HCT116 (cell line): Measurements from ENCODE around the gene CREBBP. TPM values are rescaled to one million over a fixed set of nuclear protein-coding genes. Genes with fewer than 3 reads are reported as not detected.

Experiments used
- ATAC-seq: fragments of 200-7000 bp; cut with Tn5 transposase; 2 replicates; pipeline ENCODE4 v1.9.1; 2020; ENCODE audit warnings: mild to moderate bottlenecking, moderate library complexity
- BruUV-seq: library from RNA; stranded (reverse); fragments of 400-500 nt; replicated peaks from 2 replicates; lab custom pipeline; 2021; lab: Mats Ljungman, UMichigan
- CTCF ChIA-PET: fragments of 300-600 bp; sonication (Branson Sonifier 250); formaldehyde crosslinking; loops from one replicate; lab custom pipeline; 2021; ENCODE audit warnings: antibody characterized with exemption; lab: Charles Lee
- POLR2A ChIA-PET: fragments of 300-600, 350-600 bp; sonication (Branson Sonifier 250); formaldehyde crosslinking; loops from one replicate; lab custom pipeline; 2021; ENCODE audit warnings: antibody characterized with exemption; lab: Charles Lee
- RAD21 ChIA-PET, 2 experiments: fragments of 300-600 bp; sonication (Branson Sonifier 250); formaldehyde crosslinking; loops; one replicate each; lab custom pipeline; 2023; ENCODE audit warnings: low total read pairs in 2 of 2; ENCODE audit not compliant: uncharacterized antibody in 2 of 2, unreplicated experiment in 2 of 2, low non-redundant PET in 1 of 2; lab: Charles Lee
- DNase-seq: peaks from one replicate; pipeline ENCODE4 v3.0.0-alpha.2; 2010; ENCODE audit warnings: low read depth, low spot score
- H2AFZ ChIP-seq: fragments of 200-600 bp; shearing (Covaris generic), sonication (generic); 2 replicates; pipeline ENCODE4 v1.6.1; 2017; ENCODE audit warnings: low read depth, mixed run types, mixed read lengths, antibody characterized with exemption, low read length; ENCODE audit not compliant: poor library complexity, severe bottlenecking
- H3K27ac ChIP-seq: 2 replicates; pipeline ENCODE4 v1.5.1; 2012; ENCODE audit warnings: low read depth, low read length
- H3K27me3 ChIP-seq: fragments of 200-600 bp; sonication (generic); 2 replicates; pipeline ENCODE4 v1.6.1; 2016; ENCODE audit warnings: mixed run types, low read length, mixed read lengths; ENCODE audit not compliant: insufficient read depth
- H3K36me3 ChIP-seq, 2 experiments: fragments of 200-500 bp in 1 of 2; fragments of 200-600 bp in 1 of 2; sonication (Bioruptor generic) in 1 of 2; sonication (generic) in 1 of 2; 2 replicates each; pipeline versions ENCODE4 v1.5.1 to v1.6.1; 2014 to 2016; ENCODE audit warnings: low read length in 2 of 2, inconsistent platforms in 1 of 2, mixed read lengths in 1 of 2, mixed run types in 1 of 2; ENCODE audit not compliant: insufficient read depth in 2 of 2, control insufficient read depth in 1 of 2
- H3K4me1 ChIP-seq, 2 experiments: fragments of 200-600 bp in 1 of 2; sonication (generic) in 1 of 2; 2 replicates each; pipeline versions ENCODE4 v1.5.1 to v1.6.1; 2012 to 2017; ENCODE audit warnings: low read length in 2 of 2, inconsistent platforms in 1 of 2, mild to moderate bottlenecking in 1 of 2, mixed read lengths in 1 of 2, mixed run types in 1 of 2, moderate library complexity in 1 of 2; ENCODE audit not compliant: insufficient read depth in 2 of 2, control insufficient read depth in 1 of 2
- H3K4me2 ChIP-seq: fragments of 200-600 bp; sonication (generic); 2 replicates; pipeline ENCODE4 v1.6.1; 2017; ENCODE audit warnings: mixed run types, low read length, mixed read lengths
- H3K4me3 ChIP-seq, 2 experiments: fragments of 200-600 bp in 1 of 2; sonication (generic) in 1 of 2; replicated peaks in 1 of 2; 2 replicates each; pipeline ENCODE4 v1.5.1; 2011 to 2016; ENCODE audit warnings: low read length in 2 of 2, control low read depth in 1 of 2, low read depth in 1 of 2, mild to moderate bottlenecking in 1 of 2, mixed read lengths in 1 of 2, mixed run types in 1 of 2
- H3K79me2 ChIP-seq: fragments of 200-600 bp; sonication (generic); 2 replicates; pipeline ENCODE4 v1.6.1; 2017; ENCODE audit warnings: mild to moderate bottlenecking, mixed run types, low read length, moderate library complexity, mixed read lengths; ENCODE audit not compliant: insufficient read depth
- H3K9ac ChIP-seq: fragments of 200-600 bp; sonication (generic); 2 replicates; pipeline ENCODE4 v1.6.1; 2016; ENCODE audit warnings: low read length, mixed read lengths
- H3K9me2 ChIP-seq: fragments of 200-600 bp; sonication (generic), shearing (Covaris generic); 2 replicates; pipeline ENCODE4 v1.6.1; 2017; ENCODE audit warnings: mixed run types, mild to moderate bottlenecking, moderate library complexity; ENCODE audit not compliant: insufficient read depth
- H3K9me3 ChIP-seq, 2 experiments: fragments of 200-500 bp in 1 of 2; fragments of 200-600 bp in 1 of 2; sonication (Bioruptor generic) in 1 of 2; sonication (generic) in 1 of 2; 2 replicates each; pipeline ENCODE4 v1.6.1; 2014 to 2017; ENCODE audit warnings: low read length in 2 of 2, mixed read lengths in 2 of 2, inconsistent platforms in 1 of 2, low read depth in 1 of 2, mild to moderate bottlenecking in 1 of 2, mixed run types in 1 of 2, moderate library complexity in 1 of 2; ENCODE audit not compliant: control insufficient read depth in 1 of 2, insufficient read depth in 1 of 2
- H4K20me1 ChIP-seq: fragments of 200-600 bp; sonication (generic), shearing (Covaris generic); 2 replicates; pipeline ENCODE4 v1.6.1; 2017; ENCODE audit warnings: mixed run types, mild to moderate bottlenecking, moderate library complexity; ENCODE audit not compliant: insufficient read depth
- CBX3 ChIP-seq: IDR thresholded peaks from 2 replicates; pipeline ENCODE4 v1.6.1; 2012; ENCODE audit warnings: low read depth
- CEBPB ChIP-seq: IDR thresholded peaks from 2 replicates; pipeline ENCODE4 v1.6.1; 2012; ENCODE audit warnings: low read depth
- CTCF ChIP-seq, 3 experiments: fragments of 200-600 bp in 1 of 3; sonication (generic) in 1 of 3; IDR thresholded peaks in 2 of 3; conservative IDR thresholded peaks in 1 of 3; 2 replicates each; pipeline ENCODE4 v1.5.1; 2012 to 2017; ENCODE audit warnings: low read depth in 2 of 3, low read length in 2 of 3, antibody characterized with exemption in 1 of 3, borderline replicate concordance in 1 of 3, control low read depth in 1 of 3, mild to moderate bottlenecking in 1 of 3, mixed read lengths in 1 of 3, mixed run types in 1 of 3, moderate library complexity in 1 of 3; ENCODE audit not compliant: insufficient read depth in 1 of 3
- ELF1 ChIP-seq: IDR thresholded peaks from 2 replicates; pipeline ENCODE4 v1.6.1; 2012; ENCODE audit warnings: low read depth, borderline replicate concordance
- EZH2phosphoT487 ChIP-seq: fragments of 200-600 bp; IDR thresholded peaks from 2 replicates; pipeline ENCODE4 v1.6.1; 2018; ENCODE audit warnings: antibody characterized with exemption, borderline replicate concordance
- FOSL1 ChIP-seq: IDR thresholded peaks from 2 replicates; pipeline ENCODE4 v1.6.1; 2012; ENCODE audit warnings: low read depth
- JUND ChIP-seq: IDR thresholded peaks from 2 replicates; pipeline ENCODE4 v1.6.1; 2012
- POLR2A ChIP-seq: IDR thresholded peaks from 2 replicates; pipeline ENCODE4 v1.7.0; 2011; ENCODE audit warnings: borderline replicate concordance; ENCODE audit not compliant: insufficient read depth, insufficient read length; ENCODE audit errors: extremely low read depth
- POLR2AphosphoS5 ChIP-seq: IDR thresholded peaks from 2 replicates; pipeline ENCODE4 v1.6.1; 2011; ENCODE audit warnings: mild to moderate bottlenecking, low read depth, low read length, moderate library complexity
- SIN3A ChIP-seq: IDR thresholded peaks from 2 replicates; pipeline ENCODE4 v1.6.1; 2012; ENCODE audit warnings: low read depth
- TCF7L2 ChIP-seq: IDR thresholded peaks from 2 replicates; pipeline ENCODE4 v1.7.0; 2011; ENCODE audit warnings: borderline replicate concordance, inconsistent platforms; ENCODE audit not compliant: insufficient read depth, insufficient read length; ENCODE audit errors: extremely low read depth
- ZFX ChIP-seq: fragments of 450-650 bp; IDR thresholded peaks from 2 replicates; pipeline ENCODE4 v1.6.1; 2017
- ZNF274 ChIP-seq: fragments of 200-500 bp; sonication (Bioruptor generic); IDR thresholded peaks from 2 replicates; pipeline ENCODE4 v1.6.1; 2014; ENCODE audit warnings: mild to moderate bottlenecking, low read depth, low read length, inconsistent platforms
- intact Hi-C: fragments of 100-400 bp; cut with micrococcal nuclease; formaldehyde crosslinking; loops from 2 replicates; pipeline ENCODE4 v1.10.0; 2022
- total RNA-seq: library from RNA; stranded (reverse); gene quantifications from one replicate; pipeline ENCODE4 v1.2.1, GENCODE V29; 2021; ENCODE audit not compliant: unreplicated experiment
- TF ChIP-seq, protein P1 (sequence below): IDR thresholded peaks from 2 replicates; pipeline ENCODE4 v1.6.1; 2012; ENCODE audit warnings: low read depth
- TF ChIP-seq, protein P2 (sequence below): IDR thresholded peaks from 2 replicates; pipeline ENCODE4 v1.6.1; 2011; ENCODE audit warnings: mild to moderate bottlenecking, low read length, moderate library complexity; ENCODE audit not compliant: insufficient replicate concordance; ENCODE audit errors: extremely low read depth
- TF ChIP-seq, protein P3 (sequence below): IDR thresholded peaks from 2 replicates; pipeline ENCODE4 v1.6.1; 2012

CREBBP gene
- total RNA-seq, 1 experiment from 2014 or later = 42.7 TPM

DNA sequence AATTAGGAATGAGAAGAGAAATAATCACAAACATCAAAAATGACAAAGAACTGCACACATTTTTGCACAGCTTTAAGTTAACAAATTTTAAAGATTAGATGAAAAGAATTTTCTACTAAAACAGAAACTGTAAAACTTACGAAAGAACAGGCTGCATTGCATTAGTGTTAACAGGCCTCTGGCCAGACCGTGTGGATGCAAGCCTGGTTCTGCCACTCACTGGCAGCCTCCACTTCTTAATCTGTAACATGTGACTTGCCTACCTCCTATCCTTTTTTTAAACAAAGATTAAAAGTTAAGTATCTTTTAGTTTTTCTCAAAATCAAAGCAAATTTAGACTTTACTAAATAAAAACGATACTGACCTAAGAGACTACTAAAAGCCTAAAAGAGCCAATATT, 37.5 kb downstream of the CREBBP start:
- intact Hi-C loops = no loop called here
- Histone ChIP-seq H3K27me3 (no peaks in the 10 kb centered on the region), H3K4me1 (no peaks in the 10 kb centered on the region; a peak in 1 of 4 replicates), H3K9me2 (no peaks in the 10 kb centered on the region), H4K20me1 (peaks cover 21% of the 10 kb centered on the region; the same call in 1 of the 2 replicates), H3K36me3 (peaks cover 0 to 2% of the 10 kb centered on the region in 2 experiments; a peak in 1 of 4 replicates), H2AFZ (no peak overlapping the region), H3K4me2 (no peak overlapping the region), H3K79me2 (peaks cover 92% of the 10 kb centered on the region), H3K9me3 (no peaks in the 10 kb centered on the region), H3K9ac (no peak overlapping the region), H3K4me3 (no peak overlapping the region), H3K27ac (no peak overlapping the region)
- ChIA-PET RAD21 (no interaction called here), CTCF (no interaction called here), POLR2A (no interaction called here)
- BruUV-seq = no TSS peak
- DNase-seq = no peak
- TF ChIP-seq CTCF (IDR thresholded peaks at IDR 0.05 in 2 of 3, conservative IDR thresholded peaks at IDR 0.05 in 1 of 3; ENCODE audit: borderline replicate concordance in 1 of 3, insufficient read depth in 1 of 3, low read depth in 2 of 3, low read length in 2 of 3) (no peak), JUND (no peak), CBX3 (no peak), ZNF274 (no peak), POLR2A (no peak), ELF1 (no peak), TCF7L2 (no peak), FOSL1 (no peak), CEBPB (no peak), SIN3A (no peak), EZH2phosphoT487 (no peak), ZFX (no peak), POLR2AphosphoS5 (no peak)
- TF ChIP-seq, protein P1, sequence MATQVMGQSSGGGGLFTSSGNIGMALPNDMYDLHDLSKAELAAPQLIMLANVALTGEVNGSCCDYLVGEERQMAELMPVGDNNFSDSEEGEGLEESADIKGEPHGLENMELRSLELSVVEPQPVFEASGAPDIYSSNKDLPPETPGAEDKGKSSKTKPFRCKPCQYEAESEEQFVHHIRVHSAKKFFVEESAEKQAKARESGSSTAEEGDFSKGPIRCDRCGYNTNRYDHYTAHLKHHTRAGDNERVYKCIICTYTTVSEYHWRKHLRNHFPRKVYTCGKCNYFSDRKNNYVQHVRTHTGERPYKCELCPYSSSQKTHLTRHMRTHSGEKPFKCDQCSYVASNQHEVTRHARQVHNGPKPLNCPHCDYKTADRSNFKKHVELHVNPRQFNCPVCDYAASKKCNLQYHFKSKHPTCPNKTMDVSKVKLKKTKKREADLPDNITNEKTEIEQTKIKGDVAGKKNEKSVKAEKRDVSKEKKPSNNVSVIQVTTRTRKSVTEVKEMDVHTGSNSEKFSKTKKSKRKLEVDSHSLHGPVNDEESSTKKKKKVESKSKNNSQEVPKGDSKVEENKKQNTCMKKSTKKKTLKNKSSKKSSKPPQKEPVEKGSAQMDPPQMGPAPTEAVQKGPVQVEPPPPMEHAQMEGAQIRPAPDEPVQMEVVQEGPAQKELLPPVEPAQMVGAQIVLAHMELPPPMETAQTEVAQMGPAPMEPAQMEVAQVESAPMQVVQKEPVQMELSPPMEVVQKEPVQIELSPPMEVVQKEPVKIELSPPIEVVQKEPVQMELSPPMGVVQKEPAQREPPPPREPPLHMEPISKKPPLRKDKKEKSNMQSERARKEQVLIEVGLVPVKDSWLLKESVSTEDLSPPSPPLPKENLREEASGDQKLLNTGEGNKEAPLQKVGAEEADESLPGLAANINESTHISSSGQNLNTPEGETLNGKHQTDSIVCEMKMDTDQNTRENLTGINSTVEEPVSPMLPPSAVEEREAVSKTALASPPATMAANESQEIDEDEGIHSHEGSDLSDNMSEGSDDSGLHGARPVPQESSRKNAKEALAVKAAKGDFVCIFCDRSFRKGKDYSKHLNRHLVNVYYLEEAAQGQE = no peak
- TF ChIP-seq, protein P2, sequence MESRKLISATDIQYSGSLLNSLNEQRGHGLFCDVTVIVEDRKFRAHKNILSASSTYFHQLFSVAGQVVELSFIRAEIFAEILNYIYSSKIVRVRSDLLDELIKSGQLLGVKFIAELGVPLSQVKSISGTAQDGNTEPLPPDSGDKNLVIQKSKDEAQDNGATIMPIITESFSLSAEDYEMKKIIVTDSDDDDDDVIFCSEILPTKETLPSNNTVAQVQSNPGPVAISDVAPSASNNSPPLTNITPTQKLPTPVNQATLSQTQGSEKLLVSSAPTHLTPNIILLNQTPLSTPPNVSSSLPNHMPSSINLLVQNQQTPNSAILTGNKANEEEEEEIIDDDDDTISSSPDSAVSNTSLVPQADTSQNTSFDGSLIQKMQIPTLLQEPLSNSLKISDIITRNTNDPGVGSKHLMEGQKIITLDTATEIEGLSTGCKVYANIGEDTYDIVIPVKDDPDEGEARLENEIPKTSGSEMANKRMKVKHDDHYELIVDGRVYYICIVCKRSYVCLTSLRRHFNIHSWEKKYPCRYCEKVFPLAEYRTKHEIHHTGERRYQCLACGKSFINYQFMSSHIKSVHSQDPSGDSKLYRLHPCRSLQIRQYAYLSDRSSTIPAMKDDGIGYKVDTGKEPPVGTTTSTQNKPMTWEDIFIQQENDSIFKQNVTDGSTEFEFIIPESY = no peak
- TF ChIP-seq, protein P3, sequence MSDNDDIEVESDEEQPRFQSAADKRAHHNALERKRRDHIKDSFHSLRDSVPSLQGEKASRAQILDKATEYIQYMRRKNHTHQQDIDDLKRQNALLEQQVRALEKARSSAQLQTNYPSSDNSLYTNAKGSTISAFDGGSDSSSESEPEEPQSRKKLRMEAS = no peak
- no peak for ATAC-seq
